Measurements from ENCODE around the gene KCNH3.
A peak's percentile ranks its signal among the peaks of the same experiment; 100 is the strongest.

Gene KCNH3

DNA sequence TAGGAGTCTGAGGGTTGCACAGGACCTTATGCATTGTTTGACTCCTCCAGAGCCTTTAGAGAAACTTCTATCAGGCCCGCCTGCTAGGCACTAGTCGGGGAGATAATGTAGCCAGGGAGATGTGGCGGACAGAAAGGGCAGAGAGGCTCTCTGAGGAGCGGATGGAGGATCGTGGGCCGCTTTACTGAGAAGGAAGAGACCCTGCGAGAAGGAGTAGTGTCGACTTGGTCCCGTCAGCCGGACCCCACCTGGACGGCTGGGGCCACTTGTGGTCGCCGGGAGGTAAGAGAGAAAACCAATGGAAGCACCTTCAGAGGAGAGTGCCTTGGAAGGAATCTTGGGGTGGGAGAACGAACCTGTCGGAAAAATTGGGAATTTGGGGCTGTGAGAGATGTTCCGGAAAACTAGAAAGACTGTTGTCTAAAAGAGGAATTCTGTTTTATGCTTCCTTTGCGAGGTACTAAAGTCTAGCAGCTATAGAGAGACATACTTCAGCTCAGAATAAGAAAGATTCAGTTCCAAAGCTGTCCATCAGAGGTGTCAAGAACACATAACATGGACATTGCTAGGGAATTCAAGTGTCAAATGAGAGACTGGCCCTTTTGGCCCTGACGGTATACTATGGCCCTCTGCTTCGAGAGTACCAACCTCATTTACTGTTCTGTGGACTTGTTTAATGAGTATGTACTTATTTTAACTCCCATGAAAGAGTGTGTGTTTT lies 29.8 kb downstream of the KCNH3 start:
- H3K4me1 ChIP-seq (ENCODE audit: insufficient read depth, low read length): no peaks in the 10 kb centered on the region; the same call in 1 of the 2 replicates
- no peaks in the 10 kb centered on the region for H3K9me3 ChIP-seq (ENCODE audit: control insufficient read depth, insufficient read depth, low read length)
- peak overlapping the region; percentile 96 for H3K9ac ChIP-seq (ENCODE audit: low read depth, low read length)
- H3K36me3 ChIP-seq (ENCODE audit: insufficient read depth, low read length): peaks cover 9% of the 10 kb centered on the region; the same call in 1 of the 2 replicates

DNA sequence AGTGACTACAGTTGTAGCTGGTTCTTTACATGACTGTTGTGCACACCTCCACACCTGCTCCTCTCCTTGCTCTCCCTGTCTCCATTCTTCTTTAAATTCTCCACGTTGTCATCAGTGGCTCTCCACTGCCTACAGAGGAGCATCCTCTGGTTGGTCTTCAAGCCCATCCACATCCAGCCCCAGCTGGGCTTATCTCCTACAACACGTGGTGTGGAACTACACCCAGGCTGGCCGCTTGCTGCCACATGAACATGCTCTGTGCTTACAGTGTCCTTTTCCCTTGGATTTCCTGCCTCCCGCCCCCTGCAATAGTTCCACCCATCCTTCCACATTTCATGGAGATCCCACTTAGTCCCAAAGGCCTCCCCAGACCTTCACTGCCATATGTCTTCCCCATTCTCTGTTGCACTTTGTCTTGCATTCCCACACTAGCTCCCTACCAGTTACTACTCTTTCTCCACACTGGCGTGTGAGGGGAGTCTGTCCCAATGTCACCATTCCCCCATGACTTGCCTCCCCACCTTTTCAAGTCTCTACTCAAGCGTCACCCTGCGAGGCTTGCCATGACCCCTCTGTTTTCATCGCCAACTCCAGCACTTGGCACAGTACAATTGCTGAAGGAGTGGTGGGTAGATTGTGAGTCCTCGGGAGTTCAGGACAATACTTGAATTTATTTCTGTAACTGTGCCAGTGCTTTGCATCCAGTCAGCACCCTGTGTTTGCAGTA lies 38.9 kb downstream of the KCNH3 start:
- 0 out of 2 replicates have a peak, but pooled peaks cover 6% of the 10 kb centered on the region for H3K4me1 ChIP-seq (ENCODE audit: insufficient read depth, low read length)
- H3K9me3 ChIP-seq (ENCODE audit: control insufficient read depth, insufficient read depth, low read length): no peaks in the 10 kb centered on the region
- no peak overlapping the region for H3K9ac ChIP-seq (ENCODE audit: low read depth, low read length)
- no peaks in the 10 kb centered on the region for H3K36me3 ChIP-seq (ENCODE audit: insufficient read depth, low read length)

DNA sequence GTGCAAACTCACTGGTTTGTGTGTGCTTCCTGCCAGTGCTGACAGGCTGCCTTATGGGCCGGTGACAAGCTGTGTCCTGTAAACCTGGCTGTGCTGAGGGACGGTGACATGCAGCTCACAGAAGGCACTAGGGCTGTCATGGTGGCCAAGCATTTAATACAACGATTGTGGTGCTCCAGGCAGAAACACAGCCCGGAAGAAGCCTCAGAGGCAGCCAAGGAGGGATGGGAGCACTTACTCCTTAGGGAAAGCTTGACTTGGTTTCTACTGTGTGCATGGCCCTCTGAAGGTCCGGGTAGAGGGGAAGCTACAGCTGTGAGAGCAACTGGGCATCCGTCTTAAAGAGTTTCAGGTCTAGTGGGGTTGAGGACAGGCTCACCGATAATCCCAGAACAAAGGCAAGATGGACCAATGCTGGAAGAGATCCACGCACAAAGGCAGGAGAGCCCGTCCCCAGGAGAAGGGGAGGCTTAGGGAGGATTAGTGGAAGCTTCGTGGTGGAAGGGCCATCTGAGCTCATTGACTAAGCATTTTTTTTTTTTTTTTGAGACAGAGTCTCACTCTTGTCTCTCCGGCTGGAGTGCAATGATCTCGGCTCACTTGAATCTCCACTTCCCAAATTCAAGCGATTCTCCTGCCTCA lies 39.8 kb downstream of the KCNH3 start:
- no peaks in the 10 kb centered on the region for H3K9me3 ChIP-seq (ENCODE audit: control insufficient read depth, insufficient read depth, low read length)
- 0 out of 2 replicates have a peak, but pooled peaks cover 6% of the 10 kb centered on the region for H3K4me1 ChIP-seq (ENCODE audit: insufficient read depth, low read length)
- H3K9ac ChIP-seq (ENCODE audit: low read depth, low read length): no peak overlapping the region

DNA sequence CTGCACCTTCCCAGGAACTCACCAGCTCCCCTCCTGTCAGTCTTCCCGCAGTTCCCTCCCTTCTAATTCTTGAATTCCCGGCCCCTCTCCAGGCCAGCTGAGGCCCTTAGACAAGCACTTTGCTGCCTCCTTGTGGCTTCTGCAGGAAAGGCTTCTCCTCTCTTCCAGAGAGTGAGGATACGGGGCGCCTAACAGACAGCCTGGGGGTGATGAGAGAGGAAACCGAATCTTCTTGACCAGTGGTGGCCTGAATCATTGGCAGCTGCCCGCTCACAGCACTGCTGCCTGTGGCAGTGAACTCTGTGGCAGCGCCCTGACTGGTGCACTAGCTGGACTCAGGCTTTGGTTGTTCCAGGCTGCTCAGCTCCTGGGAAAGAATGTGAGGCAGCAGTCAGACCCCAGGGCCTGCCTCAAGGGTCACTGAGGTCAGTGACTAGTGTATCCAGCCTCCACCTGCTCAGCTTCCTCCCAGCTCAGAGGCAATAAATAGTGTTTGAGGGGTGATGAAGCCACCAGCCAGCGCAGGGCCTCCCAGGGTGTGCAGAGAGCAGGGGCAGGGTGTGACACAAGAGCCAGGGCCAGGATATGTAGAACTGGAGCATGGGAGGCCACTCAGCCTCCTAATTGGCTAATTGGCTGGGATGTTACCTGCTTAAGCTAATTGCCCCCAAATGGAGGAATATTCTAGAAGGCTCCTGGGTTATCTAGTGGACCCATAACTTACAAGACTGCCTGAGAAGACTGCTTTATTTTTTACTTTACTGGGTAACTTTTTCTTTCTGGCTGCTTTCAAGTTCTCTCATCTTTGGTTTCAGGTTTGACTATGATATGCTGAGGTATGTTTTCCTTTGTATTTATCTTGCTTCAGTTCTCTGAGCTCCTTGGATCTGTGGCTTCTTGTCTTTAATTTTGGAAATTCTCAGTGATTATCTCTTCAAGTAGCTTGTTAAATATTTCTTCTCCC lies 42.0 kb downstream of the KCNH3 start:
- H3K9ac ChIP-seq (ENCODE audit: low read depth, low read length): no peak overlapping the region
- no peaks in the 10 kb centered on the region for H3K36me3 ChIP-seq (ENCODE audit: insufficient read depth, low read length)
- no peaks in the 10 kb centered on the region for H3K9me3 ChIP-seq (ENCODE audit: control insufficient read depth, insufficient read depth, low read length)
- 0 out of 2 replicates have a peak, but pooled peaks cover 6% of the 10 kb centered on the region for H3K4me1 ChIP-seq (ENCODE audit: insufficient read depth, low read length)

More for the DNA sequence above, 39.8 kb downstream of the KCNH3 start:
- H3K36me3 ChIP-seq (ENCODE audit: insufficient read depth, low read length): no peaks in the 10 kb centered on the region

DNA sequence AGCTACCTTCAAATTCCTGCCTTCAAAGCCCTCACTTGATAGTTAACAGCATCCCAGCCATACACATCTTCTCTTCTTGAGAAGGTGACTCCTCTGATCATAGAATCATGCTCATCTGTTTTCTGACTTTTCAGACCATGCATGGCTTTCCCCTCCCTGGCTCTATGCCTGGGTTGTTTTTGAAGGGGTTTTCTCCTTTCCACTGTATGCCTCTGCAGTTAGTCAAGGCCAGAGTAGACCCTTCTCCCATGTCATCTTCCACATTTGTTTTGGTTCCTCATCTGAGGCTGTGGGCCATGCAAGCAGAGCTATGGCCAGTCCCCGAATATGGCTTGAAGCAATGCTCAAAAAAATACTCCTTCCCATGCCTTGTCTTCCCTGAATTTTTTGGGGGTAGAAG lies 43.4 kb downstream of the KCNH3 start:
- Histone ChIP-seq H3K9ac (ENCODE audit: low read depth, low read length) (no peak overlapping the region), H3K36me3 (ENCODE audit: insufficient read depth, low read length) (no peaks in the 10 kb centered on the region), H3K4me1 (ENCODE audit: insufficient read depth, low read length) (0 out of 2 replicates have a peak, but pooled peaks cover 6% of the 10 kb centered on the region), H3K9me3 (ENCODE audit: control insufficient read depth, insufficient read depth, low read length) (no peaks in the 10 kb centered on the region)

DNA sequence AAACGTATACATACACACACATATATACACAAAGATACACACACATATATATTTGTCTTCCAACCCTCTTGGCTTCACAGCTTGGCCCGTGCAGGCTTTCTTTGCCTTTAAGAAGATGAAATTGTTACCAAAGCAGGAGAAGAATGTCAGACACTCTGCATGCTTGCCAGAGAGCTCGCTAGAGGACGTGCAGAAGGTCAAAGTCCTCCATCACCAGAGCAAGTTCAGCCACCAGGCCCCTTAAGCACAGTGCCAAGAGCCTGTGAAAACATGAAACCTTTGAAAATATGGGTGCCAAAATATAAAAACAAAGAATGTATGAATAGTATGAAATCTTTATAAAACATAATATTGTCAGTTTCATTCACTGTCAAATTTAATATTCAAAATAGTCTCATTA lies 44.0 kb downstream of the KCNH3 start:
- no peaks in the 10 kb centered on the region for H3K36me3 ChIP-seq (ENCODE audit: insufficient read depth, low read length)
- 0 out of 2 replicates have a peak, but pooled peaks cover 6% of the 10 kb centered on the region for H3K4me1 ChIP-seq (ENCODE audit: insufficient read depth, low read length)
- H3K9me3 ChIP-seq (ENCODE audit: control insufficient read depth, insufficient read depth, low read length): no peaks in the 10 kb centered on the region
- no peak overlapping the region for H3K9ac ChIP-seq (ENCODE audit: low read depth, low read length)

DNA sequence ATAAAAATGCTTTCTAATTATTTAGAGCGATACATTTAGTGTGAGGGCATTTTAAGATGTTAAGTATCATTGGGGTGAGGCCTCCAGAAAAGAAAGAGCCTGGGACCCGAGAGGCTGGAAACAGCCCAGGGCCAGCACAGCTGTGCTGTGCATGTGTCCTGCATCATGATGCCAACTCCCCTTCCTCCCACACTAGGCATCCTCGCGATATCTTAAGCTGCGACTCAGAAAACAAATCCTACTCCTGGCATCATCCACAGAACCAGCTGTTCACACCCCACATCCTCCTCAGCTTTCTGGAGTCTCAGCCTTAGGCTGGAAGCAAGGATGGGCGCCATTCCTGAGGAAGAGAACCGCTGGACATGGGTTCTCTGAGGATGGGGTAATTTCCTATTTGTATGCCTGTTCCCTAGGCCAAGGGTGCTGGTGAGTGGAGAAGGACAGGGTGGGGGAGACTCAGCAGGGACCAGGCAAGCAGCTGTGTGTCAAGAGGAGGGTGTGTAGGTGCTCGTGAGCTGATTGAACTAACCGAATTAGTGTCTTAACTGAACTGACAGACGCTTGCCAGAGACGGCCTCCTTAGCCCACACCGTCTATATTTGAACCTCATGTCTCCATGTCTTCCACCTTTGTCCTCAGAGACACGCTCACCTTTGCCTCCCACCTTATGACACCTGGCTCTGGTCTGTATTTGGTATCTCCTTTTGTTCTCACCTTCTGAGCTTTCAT lies 44.7 kb downstream of the KCNH3 start:
- Histone ChIP-seq H3K36me3 (ENCODE audit: insufficient read depth, low read length) (no peaks in the 10 kb centered on the region), H3K9ac (ENCODE audit: low read depth, low read length) (no peak overlapping the region), H3K4me1 (ENCODE audit: insufficient read depth, low read length) (0 out of 2 replicates have a peak, but pooled peaks cover 6% of the 10 kb centered on the region), H3K9me3 (ENCODE audit: control insufficient read depth, insufficient read depth, low read length) (no peaks in the 10 kb centered on the region)

DNA sequence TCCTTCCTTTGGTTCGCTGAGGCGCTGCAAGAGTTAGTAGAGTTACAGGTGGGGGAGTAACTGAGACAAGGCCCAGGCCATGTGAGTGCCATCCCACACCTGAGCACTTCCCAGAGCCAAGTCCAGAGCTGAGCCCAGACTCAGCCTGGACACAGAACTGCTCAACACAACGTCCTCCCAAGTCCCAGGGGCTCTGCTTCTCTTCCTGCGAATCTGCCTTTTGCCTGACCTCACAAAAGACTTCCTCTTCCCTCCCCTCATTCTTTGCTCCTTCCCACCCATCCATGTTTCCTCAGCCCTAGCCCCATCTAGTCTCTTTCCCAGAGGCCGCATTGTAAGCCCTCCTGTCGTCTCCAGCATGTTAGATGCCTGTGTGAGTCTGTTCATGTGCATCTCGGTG lies 45.8 kb downstream of the KCNH3 start:
- Histone ChIP-seq H3K36me3 (ENCODE audit: insufficient read depth, low read length) (no peaks in the 10 kb centered on the region), H3K9me3 (ENCODE audit: control insufficient read depth, insufficient read depth, low read length) (no peaks in the 10 kb centered on the region), H3K9ac (ENCODE audit: low read depth, low read length) (no peak overlapping the region), H3K4me1 (ENCODE audit: insufficient read depth, low read length) (0 out of 2 replicates have a peak, but pooled peaks cover 6% of the 10 kb centered on the region)

DNA sequence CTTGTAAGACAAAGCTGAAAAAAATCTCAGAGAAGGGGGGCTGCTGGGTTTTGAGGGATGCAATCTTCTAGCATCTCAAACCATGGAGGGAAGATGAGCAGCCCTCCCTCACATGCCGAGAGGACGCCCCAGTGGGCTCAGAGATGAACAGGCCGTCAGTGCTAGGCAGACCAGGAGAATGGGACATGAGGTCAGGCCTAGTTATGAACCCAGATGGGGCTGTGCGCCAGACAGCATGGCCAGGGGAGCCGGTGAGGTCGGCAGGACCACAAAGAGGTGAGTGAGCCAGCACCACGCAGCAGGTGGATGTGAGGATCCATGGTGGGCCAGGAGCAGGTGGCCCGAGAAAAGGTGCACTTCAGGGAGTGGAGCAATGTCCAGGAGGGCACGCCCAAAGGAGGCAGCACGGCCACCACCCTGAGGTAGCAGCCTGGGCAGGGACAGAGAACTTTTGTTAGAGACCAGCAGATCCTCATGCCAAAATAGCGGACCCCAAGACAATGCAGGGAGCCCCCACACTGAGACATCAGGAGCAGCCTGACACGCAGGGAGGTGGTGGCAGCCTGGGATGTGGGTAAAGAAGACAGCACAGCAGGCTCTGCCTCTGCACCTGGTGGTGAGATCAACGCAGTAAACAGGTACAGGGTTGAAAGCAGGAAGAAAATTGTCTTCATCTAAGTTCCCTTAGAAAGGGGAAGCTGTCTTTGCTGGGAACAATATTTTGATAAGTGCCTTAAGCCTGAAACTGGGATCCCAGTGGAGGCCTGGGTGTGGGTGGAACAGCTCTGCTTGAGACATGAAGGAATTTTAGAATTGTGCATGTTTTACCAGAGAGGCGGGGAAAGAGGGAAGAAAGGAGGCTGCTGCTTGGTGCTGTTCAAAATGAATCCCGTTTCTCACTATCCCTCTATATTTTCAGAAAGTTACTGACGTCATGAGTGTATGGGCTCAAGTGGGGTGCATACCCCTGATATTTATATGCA lies 46.9 kb downstream of the KCNH3 start:
- H3K36me3 ChIP-seq (ENCODE audit: insufficient read depth, low read length): no peaks in the 10 kb centered on the region
- H3K9me3 ChIP-seq (ENCODE audit: control insufficient read depth, insufficient read depth, low read length): no peaks in the 10 kb centered on the region
- no peak overlapping the region for H3K9ac ChIP-seq (ENCODE audit: low read depth, low read length)
- 0 out of 2 replicates have a peak, but pooled peaks cover 5% of the 10 kb centered on the region for H3K4me1 ChIP-seq (ENCODE audit: insufficient read depth, low read length)

DNA sequence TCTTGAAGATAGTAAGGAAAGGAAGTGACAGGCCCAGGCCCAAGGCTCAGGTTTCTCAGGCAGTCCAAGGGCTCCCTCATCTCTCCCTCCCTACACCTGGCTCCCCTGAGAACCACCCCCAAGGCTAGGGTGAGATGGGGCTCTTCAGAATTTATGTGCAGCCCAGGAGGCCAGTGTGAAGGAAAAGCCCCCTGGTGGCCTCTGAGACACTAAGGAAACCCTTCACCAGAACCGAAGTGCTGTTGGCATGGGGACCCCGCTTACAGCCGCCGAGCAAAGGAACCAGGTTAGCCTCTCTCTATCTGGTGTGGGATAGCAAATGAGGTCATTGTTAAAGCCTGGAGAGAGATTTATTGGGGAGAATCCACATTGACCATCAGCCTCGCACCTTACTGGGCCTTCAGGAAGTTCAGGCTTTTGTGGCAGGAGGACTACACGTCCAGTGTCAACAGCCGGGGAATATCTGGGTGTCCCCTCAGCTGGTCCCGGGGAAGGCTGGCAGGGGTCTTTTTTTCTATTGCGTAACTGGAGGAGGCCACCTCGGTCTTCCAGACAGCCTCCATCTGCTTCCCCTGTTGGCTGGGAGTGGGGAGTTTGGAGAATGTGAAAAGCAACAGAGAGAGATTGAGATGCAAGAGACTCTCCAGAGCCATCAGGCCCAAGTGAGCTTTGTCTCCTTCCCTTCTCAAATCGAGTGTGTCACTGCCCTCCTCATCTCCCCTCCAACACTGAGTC lies 48.5 kb downstream of the KCNH3 start:
- Histone ChIP-seq H3K4me1 (ENCODE audit: insufficient read depth, low read length) (no peaks in the 10 kb centered on the region), H3K36me3 (ENCODE audit: insufficient read depth, low read length) (no peaks in the 10 kb centered on the region), H3K9ac (ENCODE audit: low read depth, low read length) (no peak overlapping the region), H3K9me3 (ENCODE audit: control insufficient read depth, insufficient read depth, low read length) (no peaks in the 10 kb centered on the region)

DNA sequence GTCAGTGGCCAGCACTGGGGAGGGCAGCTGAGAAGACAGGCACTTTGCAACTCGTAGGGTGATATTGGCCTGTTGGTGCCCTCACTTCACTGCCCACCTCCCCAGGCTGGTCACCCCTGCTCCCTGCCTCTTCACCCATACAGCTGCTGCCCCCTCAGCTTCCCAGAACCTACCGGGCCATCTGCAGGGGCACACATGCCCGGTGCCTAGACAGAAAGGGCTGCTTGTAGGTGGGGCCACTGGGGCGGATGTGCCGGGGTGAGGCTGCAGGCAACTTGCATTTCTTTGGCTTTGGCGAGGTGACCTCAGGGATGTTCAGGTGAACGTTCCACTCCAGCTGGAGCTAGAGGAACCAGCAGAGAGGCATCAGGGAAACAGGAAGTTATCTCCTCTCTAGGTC lies 49.5 kb downstream of the KCNH3 start:
- Histone ChIP-seq H3K9ac (ENCODE audit: low read depth, low read length) (no peak overlapping the region), H3K9me3 (ENCODE audit: control insufficient read depth, insufficient read depth, low read length) (no peaks in the 10 kb centered on the region), H3K36me3 (ENCODE audit: insufficient read depth, low read length) (no peaks in the 10 kb centered on the region), H3K4me1 (ENCODE audit: insufficient read depth, low read length) (no peaks in the 10 kb centered on the region)
